GM19463 (cell line): ENCODE data around the gene CCL25.
"Not testable (repeated sequence)": the region's sequence is repeated elsewhere in the genome, so short reads cannot be mapped to it uniquely, and the experiment has no call there.

Experiments
- ATAC-seq: cut with Tn5 transposase; IDR thresholded peaks from one replicate; pipeline ENCODE4 v1.9.1; 2021; ENCODE audit warnings: mild to moderate bottlenecking, moderate library complexity; ENCODE audit not compliant: unreplicated experiment

Gene CCL25

GRCh38 chr19:8052464-8052859, at the start of gene CCL25:
CCL25 (plus strand) TSS chr19:8052760; CDS start chr19:8053050, 290 bp downstream.
- ATAC-seq, result no peak

- no peak for ATAC-seq
Measured at GRCh38 chr19:8004001-8004400, 48.6 kb upstream of the CCL25 start.

- ATAC-seq, result peak; percentile 26
Measured at GRCh38 chr19:8004723-8005513, 47.6 kb upstream of the CCL25 start.

- ATAC-seq, result peak; percentile 80
Measured at GRCh38 chr19:8005534-8006256, 46.9 kb upstream of the CCL25 start, which contains the start of gene ELAVL1. ELAVL1 (minus strand) TSS chr19:8005641; CDS start chr19:7991815, 13,826 bp downstream.

- ATAC-seq, result no peak
Measured at GRCh38 chr19:8017808-8018207, 34.8 kb upstream of the CCL25 start.

GRCh38 chr19:8020681-8021080, 31.9 kb upstream of the CCL25 start:
- no peak for ATAC-seq

GRCh38 chr19:8021374-8021773, 31.2 kb upstream of the CCL25 start:
- no peak for ATAC-seq

GRCh38 chr19:8022275-8022674, 30.3 kb upstream of the CCL25 start:
- ATAC-seq, result no peak

GRCh38 chr19:8023371-8023770, 29.2 kb upstream of the CCL25 start:
- ATAC-seq, result no peak

- ATAC-seq, result not testable (repeated sequence)
Measured at GRCh38 chr19:8024256-8024655, 28.3 kb upstream of the CCL25 start.

- no peak for ATAC-seq
Measured at GRCh38 chr19:8025316-8025715, 27.2 kb upstream of the CCL25 start.

GRCh38 chr19:8028951-8029491, 23.5 kb upstream of the CCL25 start:
- ATAC-seq, result no peak

- no peak for ATAC-seq
Measured at GRCh38 chr19:8030960-8031359, 21.6 kb upstream of the CCL25 start.

GRCh38 chr19:8033287-8034177, 19.0 kb upstream of the CCL25 start:
- not testable (repeated sequence) for ATAC-seq

- ATAC-seq, result no peak
Measured at GRCh38 chr19:8034178-8034525, 18.4 kb upstream of the CCL25 start.

- ATAC-seq, result no peak
Measured at GRCh38 chr19:8036434-8037099, 16.0 kb upstream of the CCL25 start.

- ATAC-seq, result no peak
Measured at GRCh38 chr19:8038815-8039214, 13.7 kb upstream of the CCL25 start.

- ATAC-seq, result no peak
Measured at GRCh38 chr19:8039231-8039630, 13.3 kb upstream of the CCL25 start.

GRCh38 chr19:8041531-8041931, 11.0 kb upstream of the CCL25 start:
- no peak for ATAC-seq

GRCh38 chr19:8042900-8043299, 9.7 kb upstream of the CCL25 start:
- ATAC-seq, result no peak
